HG03439 (cell line): ENCODE results near the gene RGMA.

ENCODE experiments used
- ATAC-seq: cut with Tn5 transposase; IDR thresholded peaks from one replicate; pipeline ENCODE4 v1.9.1; 2021; ENCODE audit warnings: mild to moderate bottlenecking, moderate library complexity; ENCODE audit not compliant: unreplicated experiment

RGMA gene

GRCh38 chr15:93088981-93089726, at the start of gene RGMA:
Gene RGMA (minus strand): TSS chr15:93089211. CDS start chr15:93088932, 279 bp downstream.
- no peak for ATAC-seq

- ATAC-seq = no peak
Measured at GRCh38 chr15:93136606-93137005, 47.6 kb upstream of the RGMA start.

- ATAC-seq = no peak
Measured at GRCh38 chr15:93135997-93136397, 47.0 kb upstream of the RGMA start.

GRCh38 chr15:93135459-93135858, 46.4 kb upstream of the RGMA start:
- ATAC-seq = no peak

GRCh38 chr15:93131485-93132095, 42.6 kb upstream of the RGMA start:
- no peak for ATAC-seq

- ATAC-seq = no peak
Measured at GRCh38 chr15:93129702-93130488, 40.9 kb upstream of the RGMA start.

GRCh38 chr15:93127286-93127685, 38.3 kb upstream of the RGMA start:
- ATAC-seq = no peak

- ATAC-seq = no peak
Measured at GRCh38 chr15:93126599-93126998, 37.6 kb upstream of the RGMA start.

- ATAC-seq = no peak
Measured at GRCh38 chr15:93126148-93126547, 37.1 kb upstream of the RGMA start.

- ATAC-seq = no peak
Measured at GRCh38 chr15:93124126-93124525, 35.1 kb upstream of the RGMA start.

- ATAC-seq = no peak
Measured at GRCh38 chr15:93121973-93122910, 33.2 kb upstream of the RGMA start.

GRCh38 chr15:93121107-93121506, 32.1 kb upstream of the RGMA start:
- ATAC-seq = no peak

- ATAC-seq = no peak
Measured at GRCh38 chr15:93118904-93119303, 29.9 kb upstream of the RGMA start.

- no peak for ATAC-seq
Measured at GRCh38 chr15:93111451-93111850, 22.4 kb upstream of the RGMA start.

GRCh38 chr15:93110502-93111040, 21.6 kb upstream of the RGMA start:
- ATAC-seq = no peak

GRCh38 chr15:93109336-93110102, 20.5 kb upstream of the RGMA start:
- ATAC-seq = no peak

- no peak for ATAC-seq
Measured at GRCh38 chr15:93107646-93108045, 18.6 kb upstream of the RGMA start.

GRCh38 chr15:93105485-93105884, 16.5 kb upstream of the RGMA start:
- ATAC-seq = no peak

- no peak for ATAC-seq
Measured at GRCh38 chr15:93103823-93104222, 14.8 kb upstream of the RGMA start.

GRCh38 chr15:93102211-93102610, 13.2 kb upstream of the RGMA start:
- no peak for ATAC-seq
